HepG2 (cell line): ENCODE data around the gene ZNF302. TPM values are rescaled to one million over a fixed set of nuclear protein-coding genes. Genes with fewer than 3 reads are reported as not detected.

Source experiments
- ATRX ChIP-seq: sonication (generic); formaldehyde crosslinking; IDR thresholded peaks from 2 replicates; pipeline ENCODE4 v1.4.0; 2020; ENCODE audit warnings: missing genetic modification reagents, borderline replicate concordance
- CCAR2 ChIP-seq: fragments of 200-400 bp; formaldehyde crosslinking; optimal IDR thresholded peaks from 2 replicates; pipeline ENCODE3; 2018; ENCODE audit warnings: low read depth, mild to moderate bottlenecking, low read length, moderate library complexity
- ERF ChIP-seq: IDR thresholded peaks from 2 replicates; pipeline ENCODE4 v1.6.1; 2018; ENCODE audit warnings: missing biosample characterization, missing genetic modification reagents
- ETV5 ChIP-seq: IDR thresholded peaks from 2 replicates; pipeline ENCODE4 v1.6.1; 2018; ENCODE audit warnings: missing biosample characterization, missing genetic modification reagents, inconsistent platforms, borderline replicate concordance
- GZF1 ChIP-seq: sonication (generic); formaldehyde crosslinking; IDR thresholded peaks from 2 replicates; pipeline ENCODE4 v1.5.1; 2020; ENCODE audit warnings: mild to moderate bottlenecking, missing genetic modification reagents
- NFE2 ChIP-seq: sonication (generic); formaldehyde crosslinking; IDR thresholded peaks from 2 replicates; pipeline ENCODE4 v1.4.0; 2020; ENCODE audit warnings: missing genetic modification reagents
- NFE2L1 ChIP-seq: sonication (generic); formaldehyde crosslinking; IDR thresholded peaks from 2 replicates; pipeline ENCODE4 v1.4.0; 2020; ENCODE audit warnings: missing genetic modification reagents, mild to moderate bottlenecking, borderline replicate concordance
- NFKB2 ChIP-seq: sonication (generic); formaldehyde crosslinking; IDR thresholded peaks from 2 replicates; pipeline ENCODE4 v1.4.0; 2020; ENCODE audit warnings: missing genetic modification reagents, borderline replicate concordance
- PHF8 ChIP-seq: sonication (generic); formaldehyde crosslinking; IDR thresholded peaks from 2 replicates; pipeline ENCODE4 v1.5.0; 2020; ENCODE audit warnings: missing genetic modification reagents
- SMAD3 ChIP-seq: sonication (generic); formaldehyde crosslinking; IDR thresholded peaks from 2 replicates; pipeline ENCODE4 v1.4.0; 2020; ENCODE audit warnings: missing genetic modification reagents
- TMF1 ChIP-seq: sonication (generic); formaldehyde crosslinking; IDR thresholded peaks from 2 replicates; pipeline ENCODE4 v1.8.1; 2022; ENCODE audit warnings: low read depth, missing genetic modification reagents
- ZHX1 ChIP-seq: sonication (generic); formaldehyde crosslinking; IDR thresholded peaks from 2 replicates; pipeline ENCODE4 v1.8.1; 2022; ENCODE audit warnings: low read depth, mild to moderate bottlenecking, missing genetic modification reagents
- ZNF33A ChIP-seq: sonication (generic); formaldehyde crosslinking; IDR thresholded peaks from 2 replicates; pipeline ENCODE4 v1.5.1; 2020; ENCODE audit warnings: missing genetic modification reagents, mild to moderate bottlenecking, moderate library complexity, borderline replicate concordance
- ZNF431 ChIP-seq: sonication (generic); formaldehyde crosslinking; IDR thresholded peaks from 2 replicates; pipeline ENCODE4 v1.9.0; 2022; ENCODE audit warnings: missing genetic modification reagents, low read depth, mild to moderate bottlenecking, borderline replicate concordance
- ZNF562 ChIP-seq: sonication (generic); formaldehyde crosslinking; IDR thresholded peaks from 2 replicates; pipeline ENCODE4 v1.8.0; 2022; ENCODE audit warnings: missing genetic modification reagents, borderline replicate concordance
- ZNF598 ChIP-seq: sonication (generic); formaldehyde crosslinking; IDR thresholded peaks from 2 replicates; pipeline ENCODE4 v1.5.1; 2020; ENCODE audit warnings: mild to moderate bottlenecking, missing genetic modification reagents, borderline replicate concordance
- ZNF687 ChIP-seq: sonication (generic); formaldehyde crosslinking; IDR thresholded peaks from 2 replicates; pipeline ENCODE4 v1.5.1; 2020; ENCODE audit warnings: mild to moderate bottlenecking, missing genetic modification reagents, moderate library complexity
- ZNF766 ChIP-seq: sonication (generic); formaldehyde crosslinking; IDR thresholded peaks from 2 replicates; pipeline ENCODE4 v1.5.0; 2020; ENCODE audit warnings: missing genetic modification reagents, borderline replicate concordance
- polyA plus RNA-seq, 8 experiments: library from polyadenylated mRNA; depleted of rRNA in 3 of 8; stranded (reverse) in 7 of 8; unstranded in 1 of 8; fragments of >200 nt; fragmentation: Illumina TruSeq in 4 of 8; extraction: Trizol in 4 of 8; gene quantifications; 2 replicates each; pipeline versions ENCODE4 v1.2.1 to v1.2.3, GENCODE V29; 2011 to 2016; ENCODE audit warnings: low read depth in 4 of 8, missing spikeins in 1 of 8, mixed read lengths in 1 of 8; ENCODE audit not compliant: insufficient read depth in 1 of 8
- total RNA-seq, 5 experiments: library from RNA; depleted of rRNA; stranded (reverse); fragments of >200 nt; fragmentation: Illumina TruSeq; extraction: Trizol; gene quantifications; 2 replicates each; pipeline ENCODE4 v1.2.3, GENCODE V29; 2016; ENCODE audit warnings: low read depth in 1 of 5
- TF ChIP-seq, protein P1 (sequence below): sonication (generic); formaldehyde crosslinking; IDR thresholded peaks from 2 replicates; pipeline ENCODE4 v1.4.0; 2020; ENCODE audit warnings: missing genetic modification reagents, borderline replicate concordance

ZNF302 gene
- total and polyA plus RNA-seq, 2 of the 13 experiments (the other 11 are each of a cell fraction or from before 2014, with no cell fraction given), result not detected

- TF ChIP-seq NFE2L1 (CRISPR knock-in tag), result 0 out of 2 replicates have a peak, but pooled peaks have one; percentile 22
- TF ChIP-seq PHF8, result peak; percentile 96
- TF ChIP-seq ERF, result peak; percentile 52; the same call in 1 of the 2 replicates
- TF ChIP-seq CCAR2, result no peak
- peak; percentile 57; the same call in 1 of the 2 replicates for TF ChIP-seq ZHX1 (CRISPR knock-in tag)
- peak; percentile 22; the same call in 1 of the 2 replicates for TF ChIP-seq SMAD3 (CRISPR knock-in tag)
- peak; percentile 79; the same call in 1 of the 2 replicates for TF ChIP-seq NFKB2 (CRISPR knock-in tag)
- TF ChIP-seq GZF1, result peak; percentile 83; the same call in 1 of the 2 replicates
- TF ChIP-seq ZNF562 (CRISPR knock-in tag), result no peak
- TF ChIP-seq ZNF766 (CRISPR knock-in tag), result no peak
- peak; percentile 94 for TF ChIP-seq ZNF687
- no peak for TF ChIP-seq ZNF33A (CRISPR knock-in tag)
- peak; percentile 63 for TF ChIP-seq ETV5 (CRISPR knock-in tag)
- peak; percentile 16; the same call in 1 of the 2 replicates for TF ChIP-seq NFE2
- TF ChIP-seq, protein P1, sequence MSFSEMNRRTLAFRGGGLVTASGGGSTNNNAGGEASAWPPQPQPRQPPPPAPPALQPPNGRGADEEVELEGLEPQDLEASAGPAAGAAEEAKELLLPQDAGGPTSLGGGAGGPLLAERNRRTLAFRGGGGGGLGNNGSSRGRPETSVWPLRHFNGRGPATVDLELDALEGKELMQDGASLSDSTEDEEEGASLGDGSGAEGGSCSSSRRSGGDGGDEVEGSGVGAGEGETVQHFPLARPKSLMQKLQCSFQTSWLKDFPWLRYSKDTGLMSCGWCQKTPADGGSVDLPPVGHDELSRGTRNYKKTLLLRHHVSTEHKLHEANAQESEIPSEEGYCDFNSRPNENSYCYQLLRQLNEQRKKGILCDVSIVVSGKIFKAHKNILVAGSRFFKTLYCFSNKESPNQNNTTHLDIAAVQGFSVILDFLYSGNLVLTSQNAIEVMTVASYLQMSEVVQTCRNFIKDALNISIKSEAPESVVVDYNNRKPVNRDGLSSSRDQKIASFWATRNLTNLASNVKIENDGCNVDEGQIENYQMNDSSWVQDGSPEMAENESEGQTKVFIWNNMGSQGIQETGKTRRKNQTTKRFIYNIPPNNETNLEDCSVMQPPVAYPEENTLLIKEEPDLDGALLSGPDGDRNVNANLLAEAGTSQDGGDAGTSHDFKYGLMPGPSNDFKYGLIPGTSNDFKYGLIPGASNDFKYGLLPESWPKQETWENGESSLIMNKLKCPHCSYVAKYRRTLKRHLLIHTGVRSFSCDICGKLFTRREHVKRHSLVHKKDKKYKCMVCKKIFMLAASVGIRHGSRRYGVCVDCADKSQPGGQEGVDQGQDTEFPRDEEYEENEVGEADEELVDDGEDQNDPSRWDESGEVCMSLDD, result no peak
- TF ChIP-seq TMF1, result no peak
- TF ChIP-seq ZNF598 (CRISPR knock-in tag), result no peak
- TF ChIP-seq ZNF431 (CRISPR knock-in tag), result 0 out of 2 replicates have a peak, but pooled peaks have one; percentile 11
- TF ChIP-seq ATRX (CRISPR knock-in tag), result no peak
Measured at GRCh38 chr19:34733746-34734536, 56.5 kb downstream of the ZNF302 start, which contains the start of gene ZNF181 (continued).
